GM18951 (cell line): Measurements from ENCODE around the gene SNAI3.
A peak's percentile ranks its signal among the peaks of the same experiment; 100 is the strongest.

Source experiments
- POLR2A ChIP-seq: IDR thresholded peaks from 4 replicates; pipeline ENCODE4 v1.6.1; 2011; ENCODE audit warnings: mild to moderate bottlenecking; ENCODE audit not compliant: insufficient read length, insufficient read depth; ENCODE audit errors: extremely low read depth
- in situ Hi-C: fragments of 300-500 bp; cut with MboI; formaldehyde crosslinking; loops from one replicate; pipeline ENCODE4 v1.12.0; 2022; ENCODE audit warnings: low sequenced_read_pairs, mixed read lengths, inconsistent platforms; ENCODE audit not compliant: unreplicated experiment

SNAI3 gene

DNA sequence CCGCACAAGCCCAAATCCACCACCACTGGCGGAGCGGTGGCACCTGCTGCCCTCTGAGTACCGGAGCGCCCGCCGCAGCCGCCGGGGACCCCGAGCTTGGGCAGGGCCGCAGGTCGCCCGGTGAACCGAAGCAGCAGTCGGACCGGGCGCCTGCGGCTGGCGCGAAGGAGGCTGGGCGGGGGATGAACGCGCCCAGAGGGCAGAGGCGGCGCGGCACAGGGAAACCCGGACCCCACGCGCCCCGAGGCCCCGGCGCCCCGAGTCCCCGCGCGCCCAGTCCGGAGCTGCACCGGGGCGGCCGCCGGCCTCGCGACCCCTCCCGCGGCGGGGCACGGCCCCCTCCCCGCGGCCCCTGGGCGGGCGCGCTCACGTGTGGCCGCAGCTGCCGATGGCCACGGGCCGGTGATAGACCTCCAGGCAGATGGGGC, 19.5 kb upstream of the SNAI3 start:
- in situ Hi-C loops: no loop called here
- no peak for TF ChIP-seq POLR2A

DNA sequence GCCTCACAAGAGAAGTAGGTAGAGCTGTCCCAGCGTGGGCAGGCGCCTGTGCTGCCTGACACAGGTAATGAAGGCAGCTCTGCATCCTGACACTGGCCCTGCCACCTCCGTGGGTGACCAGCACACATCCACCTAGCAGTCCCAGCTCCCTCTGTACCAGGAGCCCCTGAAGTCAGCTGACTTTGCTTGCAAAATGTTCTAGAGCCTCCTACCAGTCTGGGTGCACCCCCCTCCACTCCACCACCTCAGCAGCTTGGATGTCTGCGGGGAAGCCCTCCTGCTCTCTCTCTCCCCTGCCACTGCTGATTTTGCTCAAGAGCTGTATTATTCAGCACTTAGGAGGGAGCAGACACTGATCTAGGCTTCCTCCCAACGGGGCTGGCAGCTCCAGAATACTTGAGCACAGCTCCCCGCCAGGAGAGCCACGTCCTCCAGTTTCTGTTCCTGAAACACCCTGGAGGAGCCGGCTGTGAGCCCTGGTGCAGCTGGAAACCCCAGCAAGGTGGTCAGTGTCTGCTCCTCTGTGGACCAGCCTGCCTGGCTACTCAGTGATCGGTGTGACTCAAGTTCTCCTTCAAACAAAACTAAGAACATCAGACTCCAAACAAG, 18.9 kb upstream of the SNAI3 start:
- in situ Hi-C loops: no loop called here
- TF ChIP-seq POLR2A: no peak

GRCh38 chr16:88703486-88704309, 17.4 kb upstream of the SNAI3 start:
- TF ChIP-seq POLR2A: peak; percentile 52
- in situ Hi-C loops: no loop called here

- no peak for TF ChIP-seq POLR2A
- in situ Hi-C loops: no loop called here
Measured at GRCh38 chr16:88702371-88703210, 16.3 kb upstream of the SNAI3 start.

- TF ChIP-seq POLR2A: no peak
- in situ Hi-C loops: no loop called here
Measured at GRCh38 chr16:88701581-88702370, 15.5 kb upstream of the SNAI3 start.

DNA sequence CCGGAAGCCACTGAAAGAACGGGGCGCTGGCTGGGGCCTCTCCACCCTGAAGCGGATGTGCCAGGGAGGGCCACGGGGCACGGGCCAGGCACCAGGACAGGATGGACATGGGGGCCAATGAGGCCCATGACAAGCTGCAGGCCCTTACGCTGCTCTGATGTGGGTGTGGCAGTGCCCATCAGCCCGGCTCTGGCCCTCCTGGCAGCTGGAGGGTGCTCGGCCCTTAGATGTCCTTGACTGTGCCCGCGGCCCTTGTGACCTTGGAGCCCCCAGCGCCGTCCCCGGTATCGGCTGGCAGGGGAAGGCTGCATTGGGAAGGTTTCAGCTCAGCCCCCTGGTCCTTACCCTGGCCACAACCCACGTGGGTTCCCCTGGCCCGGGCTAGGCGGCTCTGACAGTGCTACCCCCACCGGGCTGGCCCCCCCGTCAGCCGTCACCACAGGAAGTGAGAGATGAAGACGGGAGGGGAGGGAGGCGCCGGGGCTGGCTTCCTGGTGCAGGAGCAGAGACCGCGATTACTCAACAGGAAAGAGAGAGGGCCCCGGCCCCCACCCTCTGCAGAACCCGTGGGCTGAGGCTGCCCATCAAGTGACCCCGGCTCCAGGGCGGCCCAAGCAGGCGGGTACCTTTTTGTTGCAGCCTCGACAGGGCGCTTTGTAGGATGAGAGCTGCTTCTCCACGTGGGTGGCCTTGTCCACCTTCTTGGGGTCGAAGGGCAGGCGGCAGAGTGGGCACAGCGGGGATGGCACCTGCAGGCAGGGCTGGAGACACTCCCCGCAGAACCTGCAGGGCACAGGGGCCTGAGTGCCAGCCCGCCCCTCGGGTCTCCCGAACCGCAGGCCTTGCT, 14.6 kb upstream of the SNAI3 start:
- TF ChIP-seq POLR2A: peak; percentile 56
- in situ Hi-C loops: no loop called here

- in situ Hi-C loops: no loop called here
- TF ChIP-seq POLR2A: no peak
Measured at GRCh38 chr16:88700322-88700635, 14.0 kb upstream of the SNAI3 start.

DNA sequence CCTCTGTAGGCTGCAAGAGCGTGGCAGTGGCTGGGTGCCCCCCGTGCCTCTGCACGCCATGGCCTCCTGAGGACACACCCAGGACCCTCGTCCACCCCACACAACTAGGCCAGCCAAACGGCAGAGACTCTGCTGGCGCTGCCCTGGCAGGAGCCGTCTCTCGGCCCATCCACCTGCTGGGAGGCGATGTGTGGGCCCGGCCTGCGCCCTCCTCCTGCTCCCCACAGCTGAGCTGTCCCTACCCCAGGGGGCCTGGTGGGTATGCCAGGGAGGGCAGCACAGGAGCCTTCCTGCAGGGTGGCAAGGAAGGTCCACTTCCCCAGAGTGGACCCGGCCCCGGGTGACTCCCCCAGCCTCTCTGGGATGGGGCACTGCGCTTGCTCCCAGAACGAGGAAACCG, 12.9 kb upstream of the SNAI3 start:
- no peak for TF ChIP-seq POLR2A
- in situ Hi-C loops: no loop called here

DNA sequence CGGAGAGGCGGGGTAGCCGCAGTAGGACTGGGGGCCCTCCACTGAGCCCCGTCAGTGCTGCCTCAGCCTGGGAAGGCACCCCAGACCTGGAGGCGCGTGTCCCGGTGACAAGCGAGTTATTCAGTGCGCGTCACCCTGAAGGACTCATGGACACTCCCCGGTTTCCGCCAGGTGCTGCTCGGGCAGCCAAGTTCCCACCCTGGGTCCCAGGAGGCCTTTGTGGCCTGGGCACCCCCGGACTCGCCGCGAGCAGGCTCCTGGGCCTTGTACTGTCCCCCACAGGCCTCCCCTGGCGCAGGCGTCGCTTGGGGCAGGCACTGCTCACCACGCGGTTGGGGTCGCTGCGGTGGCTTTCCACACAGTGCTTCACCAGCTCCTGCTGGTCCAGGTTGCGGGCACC, 12.3 kb upstream of the SNAI3 start:
- in situ Hi-C loops: no loop called here

GRCh38 chr16:88697831-88698615, 11.7 kb upstream of the SNAI3 start:
- no peak for TF ChIP-seq POLR2A
- in situ Hi-C loops: no loop called here

More for the DNA sequence above, 12.3 kb upstream of the SNAI3 start:
- peak; percentile 9 for TF ChIP-seq POLR2A

DNA sequence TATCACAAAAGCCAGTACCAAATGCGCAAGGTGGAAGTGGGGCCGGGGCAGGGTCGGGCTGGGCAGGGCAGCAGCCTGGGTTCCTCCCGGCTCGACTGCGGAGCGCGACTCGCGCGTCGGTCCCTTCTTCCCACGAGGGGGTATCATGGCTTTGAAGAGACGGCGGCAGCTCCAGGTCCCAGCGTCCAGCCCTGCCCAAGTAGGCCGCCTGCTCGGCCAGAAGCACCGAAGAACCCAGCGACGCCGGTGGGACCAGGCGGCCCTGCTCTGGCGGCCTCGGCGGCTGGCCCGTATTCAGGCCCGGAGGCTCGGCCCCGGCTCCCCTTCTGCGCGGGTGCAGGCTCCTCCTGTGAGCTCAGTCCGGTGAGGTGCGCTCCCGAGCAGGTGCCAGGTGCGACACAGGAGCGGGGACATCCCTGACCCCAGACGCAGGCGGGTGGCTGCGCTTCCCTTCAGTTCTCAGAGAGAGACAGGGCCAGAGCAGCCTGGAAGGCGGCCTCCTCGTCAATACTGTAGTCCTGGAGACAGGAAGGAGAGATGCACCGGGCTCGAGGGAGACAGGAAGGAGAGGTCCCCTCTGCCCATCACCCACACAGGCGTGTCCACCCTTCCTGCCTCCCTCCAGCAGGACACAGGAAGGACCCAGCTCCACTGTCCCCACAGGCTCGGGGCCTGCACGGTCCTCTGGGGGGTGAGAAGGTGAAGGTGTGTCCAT, 11.0 kb upstream of the SNAI3 start:
- no peak for TF ChIP-seq POLR2A
- in situ Hi-C loops: no loop called here
